WERI-Rb-1 (cell line): Measurements from ENCODE around the gene FBN3.
"Not testable (repeated sequence)": the region's sequence is repeated elsewhere in the genome, so short reads cannot be mapped to it uniquely, and the experiment has no call there.

Source experiments
- DNase-seq: peaks from one replicate; pipeline ENCODE4 v3.0.0-alpha.2; 2020
- H3K27ac ChIP-seq: fragments of 250-450 bp; sonication (Bioruptor Pico); 2 replicates; pipeline ENCODE4 v1.5.1; 2020; ENCODE audit warnings: mild to moderate bottlenecking, moderate library complexity
- H3K27me3 ChIP-seq: fragments of 250-450 bp; sonication (Bioruptor Pico); 2 replicates; pipeline ENCODE4 v1.5.1; 2021; ENCODE audit warnings: mild to moderate bottlenecking, low read depth, moderate library complexity; ENCODE audit not compliant: insufficient read depth, severe bottlenecking
- H3K36me3 ChIP-seq: fragments of 250-450 bp; sonication (Bioruptor Pico); 2 replicates; pipeline ENCODE4 v1.5.1; 2020; ENCODE audit warnings: mild to moderate bottlenecking, moderate library complexity
- H3K4me3 ChIP-seq: 2 replicates; pipeline ENCODE4 v1.5.1; 2011; ENCODE audit warnings: low read depth, mild to moderate bottlenecking, control low read depth, low read length
- H3K9me3 ChIP-seq: fragments of 250-450 bp; sonication (Bioruptor Pico); 2 replicates; pipeline ENCODE4 v1.5.1; 2021; ENCODE audit warnings: mild to moderate bottlenecking, moderate library complexity; ENCODE audit not compliant: severe bottlenecking
- CTCF ChIP-seq: IDR thresholded peaks from 2 replicates; pipeline ENCODE4 v1.5.1; 2011; ENCODE audit warnings: low read depth, mild to moderate bottlenecking, control low read depth, inconsistent platforms, low read length

Gene FBN3

DNA sequence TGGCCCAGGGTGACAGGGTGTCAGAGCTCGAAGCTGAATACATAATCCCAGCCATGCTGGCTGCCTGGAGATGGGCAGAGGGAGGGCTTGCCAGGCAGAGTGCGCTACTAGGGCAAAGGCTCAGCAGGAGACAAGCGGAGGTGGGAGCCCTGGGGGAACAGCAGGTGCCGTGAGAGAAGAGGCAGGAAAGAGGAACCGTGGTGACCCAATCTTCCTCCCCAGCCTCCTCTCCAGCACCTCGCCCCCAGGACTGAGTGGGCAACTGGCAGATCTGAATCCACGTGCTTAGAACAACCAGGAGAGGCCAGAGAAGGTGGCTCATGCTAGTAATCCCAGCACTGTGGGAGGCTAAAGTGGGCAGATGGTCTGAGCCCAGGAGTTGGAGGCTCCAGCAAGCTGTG is 107.9 kb downstream of the FBN3 start:
- DNase-seq: peak; percentile 57
- no peak for TF ChIP-seq CTCF

GRCh38 chr19:8039231-8039630 is 110.2 kb downstream of the FBN3 start:
- no peak for DNase-seq
- no peaks in the 10 kb centered on the region for H3K27me3 ChIP-seq
- no peak for TF ChIP-seq CTCF

More for the DNA sequence above, 107.9 kb downstream of the FBN3 start:
- Histone ChIP-seq H3K9me3 (no peaks in the 10 kb centered on the region), H3K27me3 (no peaks in the 10 kb centered on the region), H3K36me3 (no peaks in the 10 kb centered on the region), H3K4me3 (no peak overlapping the region), H3K27ac (peak overlapping the region; percentile 43)

GRCh38 chr19:8038815-8039214 is 110.6 kb downstream of the FBN3 start:
- H3K4me3 ChIP-seq: no peak overlapping the region
- no peak for TF ChIP-seq CTCF
- H3K27ac ChIP-seq: no peak overlapping the region
- H3K9me3 ChIP-seq: no peaks in the 10 kb centered on the region
- no peak for DNase-seq
- no peaks in the 10 kb centered on the region for H3K36me3 ChIP-seq
- H3K27me3 ChIP-seq: no peaks in the 10 kb centered on the region

More at GRCh38 chr19:8039231-8039630, 110.2 kb downstream of the FBN3 start:
- no peak overlapping the region for H3K4me3 ChIP-seq
- no peaks in the 10 kb centered on the region for H3K36me3 ChIP-seq
- H3K27ac ChIP-seq: no peak overlapping the region
- H3K9me3 ChIP-seq: no peaks in the 10 kb centered on the region

DNA sequence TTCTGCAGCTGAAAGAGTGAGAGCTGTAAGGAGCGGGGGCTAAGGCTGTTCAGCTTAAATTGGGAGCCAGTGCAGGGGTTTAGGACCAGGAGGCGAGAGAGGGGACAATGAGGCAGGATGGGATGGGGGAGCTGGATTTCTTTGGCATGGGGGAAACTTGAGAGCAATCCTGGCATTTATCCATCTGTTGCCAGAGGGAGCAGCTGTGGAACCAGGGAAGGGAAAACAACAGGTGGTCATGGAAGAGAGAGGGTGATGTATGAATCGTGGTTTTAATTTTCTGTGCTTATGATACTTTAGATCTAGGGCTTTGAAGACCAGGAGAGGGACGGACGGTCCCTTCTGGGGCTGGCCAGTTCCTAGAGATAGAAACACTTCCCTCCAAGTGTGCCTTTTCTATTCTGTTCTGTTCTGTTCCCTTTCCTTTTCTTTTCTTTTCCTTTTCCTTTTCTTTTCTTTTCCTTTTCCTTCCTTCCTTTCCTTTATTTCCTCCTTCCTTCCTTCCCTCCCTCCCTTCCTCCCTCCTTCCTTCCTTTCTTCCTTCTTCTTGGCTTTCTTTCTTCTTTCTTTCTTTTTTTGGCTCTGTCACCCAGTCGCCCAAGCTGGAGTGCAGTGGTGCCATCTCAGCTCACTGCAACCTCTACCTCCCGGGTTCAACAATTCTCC is 112.8 kb downstream of the FBN3 start:
- Histone ChIP-seq H3K9me3 (no peaks in the 10 kb centered on the region), H3K4me3 (no peak overlapping the region), H3K36me3 (no peaks in the 10 kb centered on the region), H3K27me3 (no peaks in the 10 kb centered on the region), H3K27ac (no peak overlapping the region)
- DNase-seq: no peak
- no peak for TF ChIP-seq CTCF

DNA sequence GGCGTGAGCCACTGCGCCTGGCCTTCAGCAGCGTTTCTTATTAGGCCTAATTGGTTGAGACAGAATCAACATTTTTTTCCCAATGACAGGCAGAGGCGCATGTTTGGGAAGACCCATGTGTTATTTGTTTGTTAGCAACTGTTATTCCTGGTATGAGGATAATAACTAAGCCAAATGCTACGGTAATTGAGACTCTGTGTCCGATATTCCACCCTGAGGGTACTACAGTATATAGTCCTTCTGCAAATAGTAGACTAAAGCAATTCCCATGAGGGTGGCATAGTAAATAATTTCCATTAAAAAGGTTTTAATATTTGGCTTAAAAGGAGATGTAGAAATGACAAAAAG is 115.2 kb downstream of the FBN3 start:
- Histone ChIP-seq H3K4me3 (no peak overlapping the region), H3K27ac (no peak overlapping the region), H3K27me3 (no peaks in the 10 kb centered on the region), H3K9me3 (no peaks in the 10 kb centered on the region), H3K36me3 (no peaks in the 10 kb centered on the region)
- no peak for TF ChIP-seq CTCF
- DNase-seq: no peak

DNA sequence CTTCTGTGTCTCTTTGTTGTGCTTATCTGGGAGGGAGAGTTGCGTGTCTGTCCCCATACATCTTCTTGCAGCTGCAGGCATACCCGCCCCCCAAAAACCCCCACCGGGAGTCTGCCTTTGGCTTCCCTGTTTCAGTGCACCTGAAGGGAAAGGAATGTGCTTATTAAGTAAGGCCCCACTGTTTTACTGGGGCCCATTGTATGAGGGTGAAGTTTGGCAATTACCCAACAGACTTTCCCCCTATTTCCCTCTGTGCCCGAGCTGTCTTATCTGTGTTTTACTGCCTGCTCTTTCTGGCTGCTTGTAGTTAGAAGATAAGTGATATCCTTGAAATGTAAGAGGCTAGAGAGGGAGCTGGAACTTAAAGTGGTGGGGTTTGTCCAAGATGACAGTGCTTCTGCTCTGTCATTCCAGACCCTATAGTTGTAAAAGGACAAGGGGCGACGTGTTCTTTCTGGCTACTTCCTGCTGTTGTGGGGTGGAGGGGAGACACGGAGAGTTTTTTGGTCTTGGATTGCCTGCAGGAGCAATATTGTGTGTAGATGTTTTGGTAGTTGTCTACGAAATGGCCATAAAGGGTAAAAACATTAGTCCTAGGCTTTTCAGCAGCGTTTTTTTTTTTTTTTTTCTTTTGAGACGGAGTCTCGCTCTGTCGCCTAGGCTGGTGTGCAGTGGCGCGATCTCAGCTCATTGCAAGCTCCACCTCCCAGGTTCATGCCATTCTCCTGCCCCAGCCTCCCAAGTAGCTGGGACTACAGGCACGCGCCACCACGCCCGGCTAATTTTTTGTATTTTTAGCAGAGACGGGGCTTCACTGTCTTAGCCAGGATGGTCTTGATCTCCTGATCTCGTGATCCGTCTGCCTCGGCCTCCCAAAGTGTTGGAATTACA is 115.9 kb downstream of the FBN3 start:
- H3K9me3 ChIP-seq, H3K4me3 ChIP-seq, DNase-seq, H3K27ac ChIP-seq, H3K27me3 ChIP-seq, H3K36me3 ChIP-seq: not testable (repeated sequence)
